NCI-H2171 (cell line): ENCODE results near the gene SALL2.
"Not testable (repeated sequence)": the region's sequence is repeated elsewhere in the genome, so short reads cannot be mapped to it uniquely, and the experiment has no call there.

Experiments used
- DNase-seq: peaks from one replicate; lab custom pipeline; 2025; lab: John Stamatoyannopoulos, UW

Gene SALL2

GRCh38 chr14:21525962-21526671 is at the start of gene SALL2:
Gene SALL2 (minus strand): TSS chr14:21526346. CDS start chr14:21526127, 219 bp downstream.
- peak; percentile 100 for DNase-seq

GRCh38 chr14:21575661-21576060 is 49.5 kb upstream of the SALL2 start:
- DNase-seq = no peak

GRCh38 chr14:21572604-21573003 is 46.5 kb upstream of the SALL2 start:
- no peak for DNase-seq

- no peak for DNase-seq
Observed at GRCh38 chr14:21558703-21559170, 32.6 kb upstream of the SALL2 start.

- peak; percentile 99 for DNase-seq
Observed at GRCh38 chr14:21557084-21557901, 31.1 kb upstream of the SALL2 start.

- no peak for DNase-seq
Observed at GRCh38 chr14:21556378-21557083, 30.4 kb upstream of the SALL2 start.

GRCh38 chr14:21553266-21553665 is 27.1 kb upstream of the SALL2 start:
- DNase-seq = no peak

- not testable (repeated sequence) for DNase-seq
Observed at GRCh38 chr14:21544588-21544987, 18.4 kb upstream of the SALL2 start.

- DNase-seq = no peak
Observed at GRCh38 chr14:21543963-21544362, 17.8 kb upstream of the SALL2 start.

GRCh38 chr14:21543521-21543960 is 17.4 kb upstream of the SALL2 start:
- peak; percentile 77 for DNase-seq

- DNase-seq = no peak
Observed at GRCh38 chr14:21541413-21542074, 15.4 kb upstream of the SALL2 start.

- DNase-seq = no peak
Observed at GRCh38 chr14:21539189-21539940, 13.2 kb upstream of the SALL2 start.

GRCh38 chr14:21537090-21537424 is 10.9 kb upstream of the SALL2 start:
- DNase-seq = no peak

GRCh38 chr14:21536418-21537089 is 10.4 kb upstream of the SALL2 start:
- no peak for DNase-seq

- DNase-seq = no peak
Observed at GRCh38 chr14:21535545-21536417, 9.6 kb upstream of the SALL2 start.

- DNase-seq = no peak
Observed at GRCh38 chr14:21534576-21534975, 8.4 kb upstream of the SALL2 start.

- DNase-seq = no peak
Observed at GRCh38 chr14:21533294-21533693, 7.1 kb upstream of the SALL2 start.

GRCh38 chr14:21529515-21529914 is 3.4 kb upstream of the SALL2 start:
- no peak for DNase-seq
